DMS114 treated with DMSO at 0.1 percent for 48 hours (cell line): ENCODE measurements around the gene AGBL1.
"Not testable (repeated sequence)": the region's sequence is repeated elsewhere in the genome, so short reads cannot be mapped to it uniquely, and the experiment has no call there.

Experiments
- DNase-seq: peaks from one replicate; lab custom pipeline; 2025; ENCODE audit not compliant: unreplicated experiment; lab: John Stamatoyannopoulos, UW

The AGBL1 gene

DNA sequence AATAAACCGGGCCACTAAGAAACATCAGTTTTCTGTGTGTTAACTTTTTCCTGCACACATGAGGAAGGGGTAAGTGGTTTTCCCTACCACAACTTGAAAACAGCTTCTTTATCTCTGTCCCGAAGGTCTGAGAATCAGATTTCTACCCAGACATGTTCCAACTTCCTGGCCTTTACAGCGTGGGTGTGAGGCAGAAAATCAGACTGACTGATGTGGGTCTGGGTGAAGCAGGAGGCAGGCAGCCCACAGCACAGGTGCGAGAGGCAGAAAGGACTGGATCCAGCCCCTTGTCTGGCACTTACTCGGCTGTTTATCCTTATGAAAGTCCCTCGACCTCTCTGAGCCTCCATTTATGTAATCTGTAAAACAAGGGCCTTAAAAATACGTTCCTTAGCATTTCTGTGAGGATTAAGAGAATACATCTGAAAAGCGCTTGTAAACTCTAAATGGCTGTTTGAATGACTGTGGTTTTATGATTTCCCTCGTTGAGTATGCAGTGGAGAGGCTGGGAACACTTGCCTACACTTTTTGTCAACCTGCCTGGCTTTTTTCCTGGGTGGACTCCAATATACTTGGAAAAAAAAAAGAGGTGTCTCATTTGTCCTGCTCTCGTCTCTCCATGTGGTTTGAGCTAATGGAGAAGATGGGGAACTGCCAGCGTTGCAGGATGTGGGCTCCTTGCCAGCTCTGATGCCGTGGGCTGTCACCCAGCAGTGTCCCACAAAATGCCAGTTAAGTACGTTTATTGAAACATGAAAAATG is 3.1 kb downstream of the AGBL1 start:
- DNase-seq, result no peak

DNA sequence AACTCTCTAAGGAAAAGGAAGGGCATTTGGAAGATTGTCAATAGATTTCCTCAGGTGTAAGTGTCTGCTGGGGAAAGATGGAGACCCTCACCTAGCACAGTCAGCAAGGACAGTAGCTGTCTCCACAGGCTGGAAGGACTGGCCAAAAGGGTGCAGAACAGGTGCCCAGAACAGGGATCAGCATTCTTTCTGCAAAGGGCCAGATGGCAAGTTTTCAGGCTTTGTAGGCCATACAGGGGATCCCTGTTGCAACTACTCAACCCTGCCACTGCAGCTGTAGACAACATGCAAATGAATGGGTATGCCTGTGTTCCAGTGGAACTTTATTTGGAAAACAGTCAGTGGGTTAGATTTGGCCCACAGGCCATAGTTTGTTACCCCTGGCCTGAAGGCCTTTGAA is 8.1 kb downstream of the AGBL1 start:
- DNase-seq, result no peak

DNA sequence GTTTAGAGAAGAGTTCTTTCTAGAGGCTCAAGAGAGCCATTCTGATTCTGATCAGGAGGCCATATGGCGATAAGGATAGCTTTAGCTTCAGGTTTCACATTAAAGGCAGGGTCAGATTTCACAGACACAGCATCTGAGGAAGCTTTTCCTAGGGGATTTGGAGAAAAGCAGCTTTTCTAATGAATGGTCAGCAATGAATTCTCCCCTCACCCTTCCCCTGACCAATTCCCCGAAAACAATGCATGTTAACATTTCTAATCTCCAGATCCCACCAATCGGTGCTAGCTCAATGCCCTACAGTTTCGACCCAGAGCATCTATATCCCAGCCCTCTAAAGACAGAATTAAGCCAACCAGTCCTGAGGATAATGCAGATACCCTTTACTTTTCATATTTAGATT is 9.8 kb downstream of the AGBL1 start:
- no peak for DNase-seq

DNA sequence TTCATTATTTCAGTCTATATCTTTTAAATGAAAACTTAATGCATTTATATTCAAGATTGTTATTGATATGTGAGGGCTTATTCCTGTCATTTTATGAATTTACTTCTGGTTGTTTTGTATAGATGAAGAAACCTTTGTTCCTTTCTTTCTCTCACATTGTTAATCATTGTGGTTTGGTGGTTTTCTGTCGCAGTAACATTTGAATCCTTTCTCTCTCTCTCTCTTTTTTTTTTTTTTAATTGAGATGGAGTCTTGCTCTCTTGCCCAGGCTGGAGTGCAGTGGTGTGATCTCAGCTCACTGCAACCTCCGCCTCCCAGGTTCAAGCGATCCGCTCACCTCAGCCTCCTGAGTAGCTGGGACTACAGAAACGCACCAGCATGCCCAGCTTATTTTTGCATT is 22.1 kb downstream of the AGBL1 start:
- DNase-seq, result no peak

DNA sequence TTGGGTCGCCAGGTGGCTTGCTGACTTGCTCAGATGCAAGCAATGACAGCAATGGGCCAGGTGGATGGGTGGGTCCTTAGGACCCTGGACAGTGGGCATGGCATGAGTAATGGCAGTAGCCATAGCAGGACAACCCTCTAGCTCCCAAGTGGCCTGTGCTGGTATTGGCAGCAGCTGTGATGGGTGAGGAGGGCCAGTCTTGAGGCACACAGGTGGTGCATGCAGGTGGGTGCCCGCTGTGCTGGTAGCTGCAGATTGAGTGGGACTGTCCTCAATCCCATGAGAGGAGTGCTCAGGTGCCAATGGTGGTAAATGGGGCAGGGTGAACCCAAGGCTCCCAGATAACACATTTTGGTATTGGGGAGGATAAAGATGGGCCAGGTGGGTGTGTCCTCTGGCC is 24.2 kb downstream of the AGBL1 start:
- DNase-seq, result no peak

DNA sequence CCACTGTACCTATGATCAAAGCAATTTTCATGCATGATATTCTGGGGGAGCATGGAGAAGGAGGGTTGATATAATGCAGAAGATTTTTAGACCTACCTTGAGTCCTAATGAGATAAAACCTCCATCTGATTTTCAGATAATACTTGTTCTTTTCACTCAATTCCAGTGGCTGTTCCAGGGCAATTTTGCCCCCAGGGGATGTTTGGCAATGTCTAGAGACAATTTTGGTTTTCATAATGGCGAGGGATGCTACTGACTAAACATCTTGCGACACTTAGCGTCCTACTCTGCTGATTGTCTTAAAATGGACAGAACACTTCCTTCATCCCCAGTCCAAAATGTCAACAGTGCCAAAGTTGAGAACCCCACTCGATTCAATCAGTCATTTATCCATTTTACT is 26.6 kb downstream of the AGBL1 start:
- DNase-seq, result no peak

DNA sequence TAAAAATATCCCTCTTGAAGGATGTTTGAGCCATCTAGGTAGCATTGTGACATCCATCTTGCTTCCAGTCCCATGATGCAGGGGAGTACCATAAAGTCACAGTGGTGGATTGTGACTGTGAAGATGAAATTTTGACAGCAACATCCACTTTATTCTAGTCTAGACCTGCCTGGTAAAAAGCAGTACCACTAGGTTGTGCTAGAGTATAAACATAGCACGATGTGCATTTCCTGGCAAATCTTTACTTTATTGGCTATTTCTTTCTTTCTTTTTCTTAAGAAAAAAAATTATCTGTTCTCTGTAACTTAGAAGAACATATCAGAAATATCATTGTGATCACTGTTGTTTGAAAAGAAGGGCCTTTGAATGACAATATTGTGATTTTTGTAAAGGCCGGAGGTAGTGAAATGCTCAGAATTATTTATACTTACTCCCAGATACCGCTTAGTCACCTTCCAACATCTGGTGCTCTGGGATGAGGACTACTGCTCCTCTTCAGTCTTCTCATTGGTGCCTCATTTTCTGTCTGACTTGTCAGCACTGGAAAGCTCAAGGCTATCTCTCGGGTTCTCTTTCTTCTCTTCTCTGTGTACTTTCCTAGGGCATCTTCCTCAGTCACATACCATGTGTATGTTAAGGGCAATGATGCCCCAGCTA is 35.6 kb downstream of the AGBL1 start:
- DNase-seq, result no peak

DNA sequence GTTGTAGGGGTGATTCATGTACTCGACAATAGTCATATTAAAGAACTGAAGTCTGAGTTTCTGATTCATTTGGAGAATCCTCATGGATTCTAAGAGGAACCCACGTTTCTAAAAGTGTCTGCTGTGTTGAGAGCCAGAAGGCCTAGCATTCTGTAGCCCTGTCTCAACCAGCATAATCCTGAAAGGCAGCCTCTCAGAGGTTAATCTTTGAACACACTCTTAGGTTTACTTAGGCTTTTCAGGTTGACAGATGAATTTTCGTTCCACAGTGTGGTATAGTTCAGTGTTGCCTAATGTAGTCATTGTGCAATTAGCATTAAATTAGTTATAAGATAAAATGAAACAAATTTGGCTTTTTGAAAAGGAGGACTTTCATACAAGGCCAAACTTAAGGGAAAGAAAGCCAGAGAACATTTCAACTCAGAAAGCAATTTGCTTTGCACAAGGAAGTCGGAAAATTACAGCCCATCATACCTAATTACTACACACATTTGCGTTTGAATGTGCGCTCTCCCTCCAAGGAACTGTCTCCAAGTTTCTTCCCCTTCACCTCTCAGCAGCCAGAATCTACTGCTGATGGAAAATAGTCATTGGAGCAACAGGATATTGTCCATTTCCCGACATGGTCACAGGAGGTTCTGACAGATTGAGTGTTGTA is 42.0 kb downstream of the AGBL1 start:
- DNase-seq, result no peak

DNA sequence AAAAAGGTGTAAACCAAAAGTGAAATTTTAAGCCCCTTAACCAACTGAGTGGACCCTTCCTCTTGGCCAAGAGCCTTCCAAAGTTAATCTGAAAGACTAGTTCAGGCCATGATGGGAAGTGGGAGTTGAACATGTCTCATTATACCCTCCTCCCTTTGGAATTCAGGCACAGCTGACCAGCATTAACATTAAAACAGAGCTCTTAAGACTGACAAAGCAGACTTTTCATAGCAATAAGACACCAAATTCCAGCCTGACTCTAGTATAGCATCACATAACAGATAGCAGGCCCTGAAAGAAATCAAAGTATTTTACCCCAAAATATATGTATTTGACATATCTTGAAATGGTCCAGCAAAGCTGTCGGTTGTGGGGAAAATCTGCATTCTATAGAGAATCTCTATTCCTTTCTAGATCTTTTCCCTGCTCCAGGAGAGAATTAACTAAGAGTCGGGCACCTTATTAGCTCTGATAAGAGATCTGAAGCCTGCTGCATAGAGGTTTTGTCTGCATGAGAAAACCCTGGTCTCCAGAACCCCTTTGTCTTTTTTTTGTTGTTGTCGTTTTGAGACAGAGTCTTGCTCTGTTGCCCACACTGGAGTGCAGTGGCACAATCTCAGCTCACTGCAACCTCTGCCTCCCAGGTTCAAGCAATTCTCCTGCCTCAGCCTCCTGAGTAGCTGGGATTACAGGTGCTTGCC is 43.2 kb downstream of the AGBL1 start:
- not testable (repeated sequence) for DNase-seq

DNA sequence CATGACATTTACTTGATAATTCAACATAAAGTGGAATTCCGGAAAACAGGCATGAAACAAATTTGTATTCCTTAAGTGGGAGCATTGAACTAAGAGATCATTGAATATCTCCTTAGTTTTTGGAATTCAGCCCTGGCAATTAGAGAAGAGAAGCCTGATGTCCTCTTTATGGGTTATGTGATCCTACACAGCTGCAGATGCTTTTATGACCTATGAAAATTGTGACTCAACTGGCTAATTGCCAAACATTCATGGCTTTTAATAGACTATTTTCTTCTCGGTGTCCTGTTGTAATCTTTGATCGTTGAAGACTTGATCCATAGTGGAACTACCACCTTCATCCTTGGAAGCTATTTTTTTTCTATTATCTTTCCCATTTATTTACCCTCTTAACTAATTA is 46.1 kb downstream of the AGBL1 start:
- no peak for DNase-seq

DNA sequence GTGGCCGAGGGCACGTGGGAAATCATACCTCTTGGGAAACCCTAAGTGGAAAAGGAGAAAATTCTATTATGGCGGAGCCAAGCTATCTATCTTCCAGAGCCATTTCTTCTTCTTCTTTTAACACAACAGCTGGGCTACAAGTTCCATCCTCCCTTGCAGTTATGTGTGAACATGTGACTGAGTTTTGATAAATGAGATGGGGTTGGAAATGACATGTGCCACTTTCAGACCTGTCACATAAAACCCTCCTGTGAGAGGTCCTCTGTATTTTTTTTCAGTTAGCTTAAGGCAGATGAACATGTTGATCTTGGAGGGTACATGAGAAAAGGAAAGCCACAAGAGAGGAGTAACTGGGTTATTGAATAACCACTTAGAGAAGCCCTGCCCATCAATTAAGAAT is 47.9 kb downstream of the AGBL1 start:
- DNase-seq, result no peak

DNA sequence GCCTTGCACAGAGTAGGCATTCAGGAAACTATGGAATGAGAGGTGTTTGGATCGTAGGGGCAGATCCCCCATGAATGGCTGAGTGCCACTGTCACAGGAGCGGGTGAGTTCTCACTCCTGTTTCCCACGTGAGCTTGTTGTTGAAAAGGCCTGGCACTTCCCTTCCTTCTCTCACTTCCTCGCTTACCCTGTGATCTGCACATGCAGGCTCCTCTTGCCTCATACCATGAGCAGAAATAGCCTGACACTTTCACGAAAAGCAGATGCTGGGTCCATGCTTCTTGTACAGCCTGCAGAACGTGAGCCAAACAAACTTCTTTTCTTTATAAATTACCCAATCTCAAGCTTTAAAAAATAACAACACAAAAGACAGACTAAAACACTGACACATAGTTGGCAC is 55.4 kb downstream of the AGBL1 start:
- DNase-seq, result no peak

DNA sequence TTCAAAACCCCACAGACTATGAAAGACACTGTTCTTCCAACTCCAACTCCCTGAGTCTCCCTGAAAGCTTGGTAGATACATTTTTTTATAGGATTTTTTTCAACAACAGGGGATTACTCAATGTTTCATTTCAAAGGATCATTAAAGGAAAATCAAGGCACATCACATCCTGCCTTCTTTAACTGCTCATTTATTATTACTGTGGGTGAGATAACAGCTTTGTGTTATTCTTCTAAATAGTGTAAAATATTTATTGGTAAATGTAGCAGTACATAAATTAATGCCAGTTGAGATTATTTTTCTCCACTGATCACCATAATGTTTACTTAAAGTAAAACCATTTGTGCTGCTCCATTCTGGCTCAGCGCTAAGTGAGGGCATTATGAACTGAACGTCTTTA is 57.2 kb downstream of the AGBL1 start:
- DNase-seq, result no peak

DNA sequence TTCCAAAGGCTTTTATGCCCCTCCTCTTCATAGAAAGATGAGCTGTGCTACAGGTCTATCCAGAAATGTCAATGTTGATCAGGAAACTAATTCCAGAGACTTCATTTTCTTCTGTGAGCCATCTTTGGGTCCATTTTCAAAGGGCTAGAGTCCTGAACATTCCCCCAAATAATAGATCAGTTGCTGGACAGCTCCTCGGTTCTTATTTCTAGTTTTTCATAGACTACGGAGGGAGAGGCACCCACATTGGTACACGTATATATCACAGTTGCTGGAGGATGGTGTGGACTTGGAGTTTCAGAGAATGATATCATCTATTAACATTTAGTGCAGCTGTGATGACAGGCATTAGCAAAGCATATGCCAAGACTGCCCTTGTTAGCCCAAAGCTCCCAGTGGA is 59.1 kb downstream of the AGBL1 start:
- DNase-seq, result no peak

DNA sequence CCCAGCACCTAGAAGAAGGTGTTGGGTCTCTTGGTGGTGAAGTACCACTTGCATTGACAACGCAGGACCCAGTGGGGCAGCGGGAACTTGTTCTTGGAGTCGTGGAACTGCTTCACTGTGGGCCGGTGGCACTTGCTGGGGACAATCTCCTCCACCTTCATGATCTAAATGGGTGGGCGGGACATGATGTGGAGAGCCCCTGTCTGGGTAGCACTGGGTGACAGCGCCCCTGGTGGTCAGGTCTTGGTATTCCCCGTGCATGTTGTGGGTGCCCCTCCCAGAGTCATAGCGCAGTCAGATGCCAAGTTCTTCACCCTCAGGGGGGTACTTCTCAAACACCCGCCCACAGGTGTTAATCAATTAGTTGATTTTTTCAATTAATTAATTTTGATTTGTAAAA is 60.2 kb downstream of the AGBL1 start:
- no peak for DNase-seq

DNA sequence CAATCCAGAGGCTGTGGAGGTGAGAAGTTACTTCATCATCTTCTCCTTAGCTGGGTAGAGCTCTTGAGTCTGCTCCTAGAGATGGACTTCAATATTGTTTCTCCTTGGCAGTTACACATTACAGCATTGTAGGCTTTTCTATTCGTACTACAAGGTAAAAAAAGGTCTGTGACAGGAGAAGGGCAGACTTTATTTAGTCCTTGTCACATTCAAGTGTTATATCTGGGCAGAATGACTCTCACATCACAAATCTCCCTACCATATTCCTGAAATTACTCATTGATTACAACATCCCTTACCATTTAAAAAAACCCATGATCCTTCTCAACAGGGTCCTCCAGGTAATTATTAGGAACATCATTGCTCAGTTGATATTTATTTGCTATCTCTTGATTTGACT is 75.0 kb downstream of the AGBL1 start:
- no peak for DNase-seq

DNA sequence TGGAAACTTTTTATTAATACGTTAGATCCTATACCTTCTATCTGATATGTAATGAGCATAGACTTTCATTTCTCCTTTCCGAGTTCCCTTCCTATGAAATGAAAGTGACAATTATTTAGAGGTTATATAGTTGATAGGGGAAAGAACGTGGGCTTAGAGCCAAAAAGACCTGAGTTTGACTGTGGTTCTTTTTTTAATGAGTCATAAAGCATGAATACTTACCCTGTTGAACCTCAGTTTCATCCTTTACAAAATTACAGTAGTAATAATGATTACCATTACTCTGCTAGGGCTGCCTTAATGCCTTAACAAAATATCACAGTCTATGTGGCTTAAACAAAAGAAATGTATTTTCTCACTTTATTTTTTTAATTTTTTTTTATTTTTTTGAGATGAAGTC is 75.9 kb downstream of the AGBL1 start:
- no peak for DNase-seq

DNA sequence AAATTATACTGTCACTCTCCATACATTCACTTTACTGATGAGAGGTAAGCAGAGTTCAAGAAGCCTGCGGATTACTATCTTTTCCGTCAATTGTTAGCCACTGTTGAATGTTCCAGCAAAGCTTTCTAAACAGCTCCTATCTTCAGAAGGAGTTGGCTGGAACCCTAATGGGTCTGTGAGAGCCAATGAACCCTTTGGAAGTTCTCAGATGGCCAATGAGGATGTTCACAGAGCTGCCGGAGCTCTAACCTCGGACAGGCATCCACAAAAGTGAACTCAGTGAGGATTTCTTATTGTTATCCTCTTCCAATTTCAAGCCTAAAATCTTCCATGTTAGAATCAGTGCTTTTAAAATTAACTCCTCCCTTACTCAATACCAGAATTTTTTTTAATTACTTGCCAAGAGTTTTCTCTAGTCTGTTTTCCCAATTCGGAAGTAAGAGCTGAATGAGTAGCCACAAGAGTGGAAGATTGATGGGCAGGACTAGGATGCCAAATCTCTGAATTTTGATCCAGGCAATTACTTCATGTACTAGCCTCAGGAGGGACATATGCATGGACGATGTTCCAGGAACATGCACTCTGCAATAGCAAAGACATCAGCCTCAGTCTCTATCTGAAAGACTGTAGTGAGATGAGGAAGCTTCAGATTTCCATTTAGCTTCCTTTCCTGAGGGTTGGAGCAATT is 78.1 kb downstream of the AGBL1 start:
- DNase-seq, result no peak

DNA sequence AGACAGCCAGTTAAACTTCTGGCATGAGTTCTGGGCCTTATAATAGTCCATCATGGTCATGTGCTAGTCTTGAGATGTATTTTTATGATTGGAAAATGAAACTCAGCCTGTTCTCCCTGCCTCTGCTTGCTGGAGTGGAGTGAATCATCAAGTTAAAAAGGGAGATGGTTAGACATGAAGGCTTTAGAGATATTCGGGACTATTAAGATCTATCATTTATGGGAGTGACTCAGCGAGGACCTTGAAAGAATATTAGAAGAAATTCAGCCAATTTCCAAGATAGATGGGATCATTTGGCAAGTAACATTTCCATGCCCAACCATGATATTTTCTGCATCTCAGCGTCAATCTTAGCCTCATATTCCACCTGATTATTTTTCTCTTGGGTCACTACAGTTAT is 79.8 kb downstream of the AGBL1 start:
- DNase-seq, result no peak

DNA sequence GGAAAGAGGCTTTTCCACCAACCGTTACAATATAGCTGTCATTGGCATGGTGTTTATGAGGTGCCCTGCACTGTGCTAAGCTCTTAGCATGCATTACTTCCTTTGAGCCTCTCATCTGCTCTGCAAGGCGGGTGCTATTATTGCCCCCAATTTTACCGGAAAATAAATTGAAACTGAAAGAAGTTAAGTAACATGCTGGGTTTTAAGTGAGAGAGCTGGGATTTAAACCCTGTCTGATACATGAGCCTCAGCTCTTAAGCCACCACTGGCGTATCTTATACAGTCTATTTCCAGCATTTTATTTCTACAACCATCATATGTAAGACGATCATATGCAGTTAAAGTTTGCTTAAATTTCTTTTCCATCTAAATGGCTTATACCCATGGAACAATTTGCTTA is 81.6 kb downstream of the AGBL1 start:
- no peak for DNase-seq

DNA sequence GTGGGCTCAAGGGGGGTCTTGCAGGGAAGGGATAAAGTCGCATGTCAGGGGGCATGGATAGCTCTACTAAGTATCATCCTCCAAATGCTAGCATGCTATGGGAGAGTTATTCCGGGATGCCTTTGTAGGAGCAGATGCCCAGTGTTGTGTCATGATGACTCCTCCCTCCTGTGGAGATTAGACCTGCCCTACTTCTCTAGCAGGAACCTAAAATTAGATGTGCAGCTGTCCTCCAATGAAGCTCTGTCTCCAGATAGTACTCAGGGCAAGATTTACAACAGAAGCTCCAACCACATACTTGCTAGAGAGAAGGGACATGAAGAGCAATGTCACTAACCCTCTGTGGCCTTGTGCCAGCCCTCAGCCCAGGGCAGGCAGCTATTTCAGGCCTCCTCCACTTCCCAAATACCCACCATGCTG is 82.5 kb downstream of the AGBL1 start:
- DNase-seq, result no peak
